Smooth muscle cell (in vitro differentiated cells): ENCODE measurements around the gene CXCL14. TPM values are rescaled to one million over a fixed set of nuclear protein-coding genes. Genes with fewer than 3 reads are reported as not detected.

ENCODE experiments used
- DNase-seq: peaks from one replicate; lab custom pipeline; 2025; ENCODE audit not compliant: unreplicated experiment; lab: John Stamatoyannopoulos, UW
- H2AFZ ChIP-seq: fragments of 200-600 bp; sonication (generic); 2 replicates; pipeline ENCODE4 v1.6.0; 2016; ENCODE audit warnings: antibody characterized with exemption, low read depth, mild to moderate bottlenecking
- H3F3A ChIP-seq: fragments of 200-600 bp; sonication (generic); 2 replicates; pipeline ENCODE4 v1.6.0; 2017; ENCODE audit warnings: antibody characterized with exemption, low read depth
- H3K27ac ChIP-seq: fragments of 200-600 bp; sonication (generic); 2 replicates; pipeline ENCODE4 v1.5.1; 2016; ENCODE audit warnings: low read depth, mild to moderate bottlenecking
- H3K27me3 ChIP-seq: fragments of 200-600 bp; sonication (generic); 2 replicates; pipeline ENCODE4 v1.6.1; 2016; ENCODE audit warnings: low read depth, mild to moderate bottlenecking
- H3K36me3 ChIP-seq: fragments of 200-600 bp; sonication (generic); 2 replicates; pipeline ENCODE4 v1.5.1; 2016; ENCODE audit warnings: low read depth
- H3K4me1 ChIP-seq: fragments of 200-600 bp; sonication (generic); 2 replicates; pipeline ENCODE4 v1.5.1; 2016; ENCODE audit warnings: low read depth
- H3K4me2 ChIP-seq: fragments of 200-600 bp; sonication (generic); 2 replicates; pipeline ENCODE4 v1.6.0; 2016; ENCODE audit warnings: mild to moderate bottlenecking
- H3K4me3 ChIP-seq: fragments of 200-600 bp; sonication (generic); 2 replicates; pipeline ENCODE4 v1.5.1; 2016; ENCODE audit warnings: mild to moderate bottlenecking
- H3K79me2 ChIP-seq: fragments of 200-600 bp; sonication (generic); 2 replicates; pipeline ENCODE4 v1.6.0; 2016; ENCODE audit warnings: low read depth, mild to moderate bottlenecking
- H3K9ac ChIP-seq: fragments of 200-600 bp; sonication (generic); 2 replicates; pipeline ENCODE4 v1.6.0; 2016; ENCODE audit warnings: low read depth
- H3K9me3 ChIP-seq: fragments of 200-600 bp; sonication (generic); replicated peaks from 2 replicates; pipeline ENCODE4 v1.5.1; 2016; ENCODE audit warnings: low read depth
- H4K20me1 ChIP-seq: fragments of 200-600 bp; sonication (generic); 2 replicates; pipeline ENCODE4 v1.6.0; 2016; ENCODE audit warnings: low read depth
- WGBS: methylation state at CpG from one replicate; pipeline ENCODE4 v1.1.7; 2016; ENCODE audit warnings: low lambda C conversion rate; 5-methylcytosine and 5-hydroxymethylcytosine counted together
- polyA plus RNA-seq: library from polyadenylated mRNA; unstranded; fragments of >200 nt; fragmentation: Nextera tagmentation; extraction: Ambion mirVana; gene quantifications from 2 replicates; pipeline ENCODE4 v1.2.1, GENCODE V29; 2016
- total RNA-seq: library from RNA; depleted of rRNA; stranded (reverse); fragments of >200 nt; gene quantifications from 2 replicates; pipeline ENCODE4 v1.2.3, GENCODE V29; 2014
- TF ChIP-seq, protein P1 (sequence below): fragments of 200-600 bp; sonication (generic); IDR thresholded peaks from 2 replicates; pipeline ENCODE4 v1.5.1; 2017; ENCODE audit warnings: borderline replicate concordance, mild to moderate bottlenecking, antibody characterized with exemption; ENCODE audit not compliant: insufficient read depth, poor library complexity, severe bottlenecking

CXCL14 gene
- total and polyA plus RNA-seq, 2 experiments from 2014 or later = 589 to 1,209 TPM

DNA sequence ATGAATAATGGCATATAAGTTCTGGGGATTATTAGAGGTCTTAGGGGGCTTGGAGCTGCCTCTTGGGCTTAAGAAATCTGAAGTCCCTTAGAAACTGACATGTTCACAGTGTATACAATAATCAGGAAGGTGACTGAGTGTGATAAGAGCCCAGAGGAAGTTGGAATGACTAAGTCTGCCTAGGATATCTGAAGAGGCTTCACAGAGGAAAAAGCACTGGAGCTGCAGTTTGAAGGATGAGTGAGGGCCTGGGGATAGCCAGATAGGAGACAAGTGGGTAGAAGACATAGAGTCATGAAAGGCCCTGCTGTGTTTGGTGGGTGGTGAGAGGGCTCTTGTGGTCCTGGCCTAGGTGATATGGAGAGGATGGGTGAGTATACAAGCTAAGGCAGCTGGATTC lies 51.9 kb downstream of the CXCL14 start:
- Histone ChIP-seq H3K9me3 (no peaks in the 10 kb centered on the region), H3F3A (no peaks in the 10 kb centered on the region), H3K9ac (no peak overlapping the region), H3K4me2 (no peak overlapping the region), H2AFZ (no peak overlapping the region), H4K20me1 (no peaks in the 10 kb centered on the region), H3K4me1 (no peaks in the 10 kb centered on the region), H3K4me3 (no peak overlapping the region), H3K79me2 (no peaks in the 10 kb centered on the region), H3K27ac (no peak overlapping the region), H3K36me3 (no peaks in the 10 kb centered on the region), H3K27me3 (peaks cover 89% of the 10 kb centered on the region)
- no peak for DNase-seq
- TF ChIP-seq, protein P1, sequence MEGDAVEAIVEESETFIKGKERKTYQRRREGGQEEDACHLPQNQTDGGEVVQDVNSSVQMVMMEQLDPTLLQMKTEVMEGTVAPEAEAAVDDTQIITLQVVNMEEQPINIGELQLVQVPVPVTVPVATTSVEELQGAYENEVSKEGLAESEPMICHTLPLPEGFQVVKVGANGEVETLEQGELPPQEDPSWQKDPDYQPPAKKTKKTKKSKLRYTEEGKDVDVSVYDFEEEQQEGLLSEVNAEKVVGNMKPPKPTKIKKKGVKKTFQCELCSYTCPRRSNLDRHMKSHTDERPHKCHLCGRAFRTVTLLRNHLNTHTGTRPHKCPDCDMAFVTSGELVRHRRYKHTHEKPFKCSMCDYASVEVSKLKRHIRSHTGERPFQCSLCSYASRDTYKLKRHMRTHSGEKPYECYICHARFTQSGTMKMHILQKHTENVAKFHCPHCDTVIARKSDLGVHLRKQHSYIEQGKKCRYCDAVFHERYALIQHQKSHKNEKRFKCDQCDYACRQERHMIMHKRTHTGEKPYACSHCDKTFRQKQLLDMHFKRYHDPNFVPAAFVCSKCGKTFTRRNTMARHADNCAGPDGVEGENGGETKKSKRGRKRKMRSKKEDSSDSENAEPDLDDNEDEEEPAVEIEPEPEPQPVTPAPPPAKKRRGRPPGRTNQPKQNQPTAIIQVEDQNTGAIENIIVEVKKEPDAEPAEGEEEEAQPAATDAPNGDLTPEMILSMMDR = no peak

DNA sequence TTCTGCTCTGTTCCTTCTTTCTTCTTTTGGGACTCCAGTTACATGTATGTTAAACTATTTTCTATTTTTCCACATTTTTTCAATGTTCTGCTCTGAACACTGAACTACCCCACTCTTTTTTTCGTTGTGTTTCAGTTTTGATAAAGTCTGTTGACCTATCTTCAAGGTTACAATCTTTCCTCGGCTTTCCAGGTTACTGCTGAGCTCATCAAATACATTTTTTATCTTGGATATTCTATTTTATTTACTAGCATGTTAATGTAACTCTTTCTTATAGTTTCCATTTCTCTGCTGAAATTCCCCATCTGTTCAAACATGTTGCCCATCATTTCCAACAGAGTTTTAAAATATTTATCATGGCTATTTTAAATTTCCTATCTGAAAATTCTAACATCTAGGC lies 56.8 kb downstream of the CXCL14 start:
- Histone ChIP-seq H3K4me3 (no peak overlapping the region), H3K4me1 (no peaks in the 10 kb centered on the region), H2AFZ (no peak overlapping the region), H3K9ac (no peak overlapping the region), H3K9me3 (no peaks in the 10 kb centered on the region), H3K4me2 (no peak overlapping the region), H3K36me3 (no peaks in the 10 kb centered on the region), H3F3A (no peaks in the 10 kb centered on the region), H3K27me3 (peaks cover 83% of the 10 kb centered on the region), H3K79me2 (no peaks in the 10 kb centered on the region), H3K27ac (no peak overlapping the region), H4K20me1 (no peaks in the 10 kb centered on the region)
- DNase-seq = no peak
- 61% methylated on average over 2 of the region's 2 CpGs for WGBS
- TF ChIP-seq, protein P1 = no peak

Other genes with a start within 250 kb of the CXCL14 start
- gene MACROH2A1, start 179.8 kb downstream of the CXCL14 start, total RNA-seq = 349 and 371 TPM in 2 replicates
- gene MACROH2A1, start 179.8 kb downstream of the CXCL14 start, polyA plus RNA-seq = 272 and 309 TPM in 2 replicates
- not detected in 2 replicates for gene DCANP1, start 131.6 kb downstream of the CXCL14 start, total RNA-seq
- not detected in 2 replicates for gene DCANP1, start 131.6 kb downstream of the CXCL14 start, polyA plus RNA-seq
- gene TIFAB, start 126.6 kb downstream of the CXCL14 start, total RNA-seq = under 0.01 TPM in 1 of 2 replicates, not detected in the other
- gene TIFAB, start 126.6 kb downstream of the CXCL14 start, polyA plus RNA-seq = 0.08 and 0.11 TPM in 2 replicates
- not detected in 2 replicates for gene NEUROG1, start 43.0 kb downstream of the CXCL14 start, total RNA-seq
- gene NEUROG1, start 43.0 kb downstream of the CXCL14 start, polyA plus RNA-seq = not detected in 2 replicates